Natural killer cell (primary cell): ENCODE measurements around the gene REEP1. TPM values are rescaled to one million over a fixed set of nuclear protein-coding genes. Genes with fewer than 3 reads are reported as not detected.

Experiments used
- ATAC-seq, 3 donors: fragments of 150-1000 bp in 2 of 3; fragments of 200-7000 bp in 1 of 3; cut with Tn5 transposase; 1 replicate in 1 of 3; 2 replicates in 2 of 3; pipeline ENCODE4 v1.10.0; 2021; ENCODE audit warnings: mild to moderate bottlenecking in 2 of 3, moderate library complexity in 2 of 3
- DNase-seq, 2 donors: peaks; one replicate each; pipeline versions ENCODE4 v3.0.0 to v3.0.0-alpha.2; 2013 to 2021; ENCODE audit warnings: mixed read lengths in 1 of 2
- H3K27ac ChIP-seq: one replicate; pipeline ENCODE4 v1.5.1; 2013; ENCODE audit warnings: mild to moderate bottlenecking, low read length
- H3K27me3 ChIP-seq: one replicate; pipeline ENCODE4 v1.6.1; 2013; ENCODE audit warnings: low read length; ENCODE audit not compliant: control insufficient read depth, insufficient read depth
- H3K36me3 ChIP-seq: one replicate; pipeline ENCODE4 v1.6.1; 2013; ENCODE audit warnings: low read length; ENCODE audit not compliant: control insufficient read depth, insufficient read depth
- H3K4me1 ChIP-seq: one replicate; pipeline ENCODE4 v1.6.1; 2013; ENCODE audit warnings: low read length; ENCODE audit not compliant: control insufficient read depth, insufficient read depth
- H3K4me3 ChIP-seq: one replicate; pipeline ENCODE4 v1.5.1; 2013; ENCODE audit warnings: low read length
- H3K9me3 ChIP-seq: one replicate; pipeline ENCODE4 v1.6.1; 2013; ENCODE audit warnings: low read length; ENCODE audit not compliant: control insufficient read depth, insufficient read depth
- H3K27ac Mint-ChIP-seq, 2 donors: one replicate each; pipeline ENCODE4 v1.8.0; 2022; ENCODE audit warnings: mild to moderate bottlenecking in 2 of 2, mixed read lengths in 2 of 2, moderate library complexity in 1 of 2
- H3K27me3 Mint-ChIP-seq, 2 donors: one replicate each; pipeline ENCODE4 v1.8.0; 2022; ENCODE audit warnings: low read depth in 2 of 2, mixed read lengths in 2 of 2
- H3K36me3 Mint-ChIP-seq: one replicate; pipeline ENCODE4 v1.8.0; 2022; ENCODE audit warnings: mixed read lengths
- H3K4me1 Mint-ChIP-seq, 2 donors: one replicate each; pipeline ENCODE4 v1.8.0; 2022; ENCODE audit warnings: mixed read lengths in 2 of 2
- H3K4me3 Mint-ChIP-seq: one replicate; pipeline ENCODE4 v1.8.0; 2022; ENCODE audit warnings: mild to moderate bottlenecking, moderate library complexity, mixed read lengths
- H3K9me3 Mint-ChIP-seq, 2 donors: one replicate each; pipeline ENCODE4 v1.8.0; 2022; ENCODE audit warnings: mixed read lengths in 2 of 2
- WGBS: methylation state at CpG from one replicate; pipeline ENCODE4 v1.1.7; 2013; ENCODE audit warnings: missing lambda C conversion rate; ENCODE audit not compliant: insufficient coverage; 5-methylcytosine and 5-hydroxymethylcytosine counted together
- intact Hi-C: fragments of 100-400 bp; cut with micrococcal nuclease; formaldehyde crosslinking; loops from one replicate; pipeline ENCODE4 v1.14.2; 2022
- total RNA-seq, 4 donors: library from RNA; stranded (reverse); fragments of 120-200 nt in 1 of 4; gene quantifications; one replicate each; pipeline versions ENCODE4 v1.2.3 to v1.2.4, GENCODE V29; 2013 to 2022
- TF ChIP-seq, protein P1 (sequence below): fragments of 200-600 bp; IDR thresholded peaks from one replicate; pipeline ENCODE4 v1.8.0; 2022; ENCODE audit warnings: antibody characterized with exemption

REEP1 gene
- total RNA-seq, 3 donors from 2014 or later (not counting 1 experiment from before 2014, with no cell fraction given): 0.10 TPM; not detected in 2

GRCh38 chr2:86237172-86237571, 100.3 kb downstream of the REEP1 start:
- H3K4me3 ChIP-seq: no peak overlapping the region
- DNase-seq (no peak), ATAC-seq (no peak)
- H3K9me3 Mint-ChIP-seq: no peaks in the 10 kb centered on the region
- 67% methylated on average over 3 of the region's 5 CpGs for WGBS
- no peak overlapping the region for H3K27ac Mint-ChIP-seq
- no peaks in the 10 kb centered on the region for H3K4me1 ChIP-seq
- no peaks in the 10 kb centered on the region for H3K27me3 ChIP-seq
- intact Hi-C loops: no loop called here
- TF ChIP-seq, protein P1, sequence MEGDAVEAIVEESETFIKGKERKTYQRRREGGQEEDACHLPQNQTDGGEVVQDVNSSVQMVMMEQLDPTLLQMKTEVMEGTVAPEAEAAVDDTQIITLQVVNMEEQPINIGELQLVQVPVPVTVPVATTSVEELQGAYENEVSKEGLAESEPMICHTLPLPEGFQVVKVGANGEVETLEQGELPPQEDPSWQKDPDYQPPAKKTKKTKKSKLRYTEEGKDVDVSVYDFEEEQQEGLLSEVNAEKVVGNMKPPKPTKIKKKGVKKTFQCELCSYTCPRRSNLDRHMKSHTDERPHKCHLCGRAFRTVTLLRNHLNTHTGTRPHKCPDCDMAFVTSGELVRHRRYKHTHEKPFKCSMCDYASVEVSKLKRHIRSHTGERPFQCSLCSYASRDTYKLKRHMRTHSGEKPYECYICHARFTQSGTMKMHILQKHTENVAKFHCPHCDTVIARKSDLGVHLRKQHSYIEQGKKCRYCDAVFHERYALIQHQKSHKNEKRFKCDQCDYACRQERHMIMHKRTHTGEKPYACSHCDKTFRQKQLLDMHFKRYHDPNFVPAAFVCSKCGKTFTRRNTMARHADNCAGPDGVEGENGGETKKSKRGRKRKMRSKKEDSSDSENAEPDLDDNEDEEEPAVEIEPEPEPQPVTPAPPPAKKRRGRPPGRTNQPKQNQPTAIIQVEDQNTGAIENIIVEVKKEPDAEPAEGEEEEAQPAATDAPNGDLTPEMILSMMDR: no peak
- no peaks in the 10 kb centered on the region for H3K9me3 ChIP-seq
- peaks cover 5% of the 10 kb centered on the region in 2 donors for H3K4me1 Mint-ChIP-seq
- H3K36me3 ChIP-seq: no peaks in the 10 kb centered on the region
- no peak overlapping the region for H3K4me3 Mint-ChIP-seq
- H3K27ac ChIP-seq: no peak overlapping the region
- H3K36me3 Mint-ChIP-seq: no peaks in the 10 kb centered on the region
- peaks cover 8 to 17% of the 10 kb centered on the region in 2 donors for H3K27me3 Mint-ChIP-seq

DNA sequence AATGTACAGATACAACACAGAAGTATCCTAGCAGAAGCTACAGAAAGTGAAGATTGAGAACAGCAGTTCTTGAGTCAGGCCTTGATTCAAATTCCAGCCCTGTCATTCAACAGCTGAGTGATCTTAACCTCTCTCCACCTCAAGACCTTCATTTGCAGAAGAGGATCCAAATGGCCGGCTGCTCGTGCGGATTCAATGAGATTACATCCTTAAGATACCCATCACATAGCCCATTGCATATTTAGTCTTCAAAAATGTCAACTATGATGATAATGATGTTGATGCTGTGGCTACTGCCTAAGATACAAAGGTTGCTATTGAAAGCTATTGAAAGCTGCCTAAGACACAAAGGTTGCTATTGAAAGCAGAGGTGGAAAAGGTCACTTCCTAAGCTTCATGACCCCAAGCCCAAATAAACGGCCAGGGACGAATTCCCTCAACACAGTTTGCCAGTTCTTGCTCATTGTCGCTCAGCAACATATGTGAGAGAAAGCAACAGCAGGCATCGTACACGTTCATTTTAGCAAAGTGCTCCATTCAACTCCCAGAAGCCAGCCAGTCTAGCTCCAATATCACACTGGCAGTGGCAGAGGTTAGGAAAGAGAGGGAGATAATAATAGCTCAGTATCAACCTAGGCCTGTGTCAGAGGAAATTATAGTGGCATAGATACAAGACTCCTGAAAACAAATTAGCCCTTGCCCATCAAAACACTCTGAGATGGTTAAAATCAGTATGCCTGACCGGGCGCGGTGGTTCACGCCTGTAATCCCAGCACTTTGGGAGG, 102.0 kb downstream of the REEP1 start:
- no peaks in the 10 kb centered on the region for H3K27me3 ChIP-seq
- H3K27me3 Mint-ChIP-seq: peaks cover 8 to 17% of the 10 kb centered on the region in 2 donors
- DNase-seq: no peak
- H3K36me3 Mint-ChIP-seq: no peaks in the 10 kb centered on the region
- ATAC-seq: no peak
- no peaks in the 10 kb centered on the region for H3K9me3 Mint-ChIP-seq
- 94% methylated on average over 12 of the region's 12 CpGs for WGBS
- H3K4me3 Mint-ChIP-seq: no peak overlapping the region
- H3K4me1 ChIP-seq: no peaks in the 10 kb centered on the region
- H3K27ac Mint-ChIP-seq: no peak overlapping the region
- no peaks in the 10 kb centered on the region for H3K36me3 ChIP-seq
- intact Hi-C loops: no loop called here
- peaks cover 5% of the 10 kb centered on the region in 2 donors for H3K4me1 Mint-ChIP-seq
- H3K27ac ChIP-seq: no peak overlapping the region
- no peak overlapping the region for H3K4me3 ChIP-seq
- TF ChIP-seq, protein P1: no peak
- no peaks in the 10 kb centered on the region for H3K9me3 ChIP-seq

DNA sequence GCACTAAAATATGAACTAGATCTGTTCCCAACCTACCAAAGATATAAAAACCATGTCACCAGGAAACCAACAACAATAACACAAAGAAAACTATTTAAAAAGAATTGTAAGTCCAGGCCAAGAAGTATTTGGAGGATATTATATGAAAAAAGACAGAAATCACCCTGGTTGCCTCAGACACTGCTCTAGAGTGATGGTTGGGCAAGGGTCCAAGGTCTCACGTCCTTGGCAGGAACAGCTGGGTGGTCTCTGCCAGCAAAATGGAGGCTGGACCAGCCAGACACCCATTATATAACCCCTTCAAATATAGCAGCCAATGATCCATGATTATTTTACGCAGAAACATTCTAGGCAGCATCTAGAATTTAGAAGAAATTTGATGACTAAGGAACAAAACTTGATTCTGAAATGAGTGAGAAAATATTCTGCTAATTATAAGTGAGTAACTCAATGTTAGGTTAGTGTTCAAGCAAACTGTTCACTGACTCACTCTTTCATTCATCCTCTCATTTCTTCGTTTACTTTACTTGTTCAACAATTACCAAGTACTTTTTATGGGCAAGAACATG, 102.8 kb downstream of the REEP1 start:
- DNase-seq (no peak), ATAC-seq (no peak)
- Histone ChIP-seq H3K36me3 (no peaks in the 10 kb centered on the region), H3K4me3 (no peak overlapping the region), H3K27ac (no peak overlapping the region), H3K4me1 (no peaks in the 10 kb centered on the region), H3K9me3 (no peaks in the 10 kb centered on the region), H3K27me3 (no peaks in the 10 kb centered on the region)
- TF ChIP-seq, protein P1: no peak
- H3K9me3 Mint-ChIP-seq: no peaks in the 10 kb centered on the region
- H3K27ac Mint-ChIP-seq: no peak overlapping the region
- intact Hi-C loops: no loop called here
- peaks cover 5 to 17% of the 10 kb centered on the region in 2 donors for H3K27me3 Mint-ChIP-seq
- H3K4me1 Mint-ChIP-seq: peaks cover 5% of the 10 kb centered on the region in 2 donors
- H3K36me3 Mint-ChIP-seq: no peaks in the 10 kb centered on the region
- no peak overlapping the region for H3K4me3 Mint-ChIP-seq
- 68% methylated on average over 3 of the region's 3 CpGs for WGBS
